Liver (tissue), 3 donors: ENCODE results near the gene ZNF80.

Experiments used
- ATF3 ChIP-seq: IDR thresholded peaks from 2 replicates; pipeline ENCODE4 v1.6.1; 2016; ENCODE audit warnings: antibody characterized with exemption
- EGR1 ChIP-seq, 2 donors: IDR thresholded peaks; 2 replicates each; pipeline ENCODE4 v1.6.1; 2016 to 2018; ENCODE audit warnings: antibody characterized with exemption in 2 of 2, low read depth in 2 of 2
- FOXA1 ChIP-seq: IDR thresholded peaks from 2 replicates; pipeline ENCODE4 v1.6.1; 2016; ENCODE audit warnings: antibody characterized with exemption
- GABPA ChIP-seq, 2 donors: IDR thresholded peaks in 1 of 2; conservative IDR thresholded peaks in 1 of 2; 2 replicates each; pipeline ENCODE4 v1.6.1; 2016; ENCODE audit warnings: antibody characterized with exemption in 2 of 2, mild to moderate bottlenecking in 1 of 2, moderate library complexity in 1 of 2
- JUND ChIP-seq, 2 donors: IDR thresholded peaks; 2 replicates each; pipeline ENCODE4 v1.6.1; 2016; ENCODE audit warnings: antibody characterized with exemption in 2 of 2
- RAD21 ChIP-seq, 2 donors: IDR thresholded peaks; 2 replicates each; pipeline ENCODE4 v1.6.1; 2016; ENCODE audit warnings: antibody characterized with exemption in 2 of 2, mild to moderate bottlenecking in 2 of 2
- RXRA ChIP-seq, 2 donors: IDR thresholded peaks; 2 replicates each; pipeline ENCODE4 v1.6.1; 2017 to 2018; ENCODE audit warnings: antibody characterized with exemption in 2 of 2, mild to moderate bottlenecking in 1 of 2
- SP1 ChIP-seq: IDR thresholded peaks from 2 replicates; pipeline ENCODE4 v1.6.1; 2018; ENCODE audit warnings: antibody characterized with exemption, mild to moderate bottlenecking
- TAF1 ChIP-seq: conservative IDR thresholded peaks from 2 replicates; pipeline ENCODE4 v1.6.1; 2016; ENCODE audit warnings: antibody characterized with exemption, mild to moderate bottlenecking
- YY1 ChIP-seq: IDR thresholded peaks from 2 replicates; pipeline ENCODE4 v1.6.1; 2016; ENCODE audit warnings: antibody characterized with exemption, mild to moderate bottlenecking
- TF ChIP-seq, protein P1 (sequence below): fragments of 150-350 bp; IDR thresholded peaks from 2 replicates; pipeline ENCODE4 v1.5.1; 2017; ENCODE audit warnings: improper control_type of control experiment, low read depth, low read length; ENCODE audit not compliant: missing input control
- TF ChIP-seq, protein P2 (sequence below): IDR thresholded peaks from 2 replicates; pipeline ENCODE4 v1.6.1; 2016; ENCODE audit warnings: antibody characterized with exemption, mild to moderate bottlenecking
- TF ChIP-seq, protein P3 (sequence below): IDR thresholded peaks from 2 replicates; pipeline ENCODE4 v1.6.1; 2016; ENCODE audit warnings: antibody characterized with exemption
- donor health status: healthy.
- donor health status: healthy.

DNA sequence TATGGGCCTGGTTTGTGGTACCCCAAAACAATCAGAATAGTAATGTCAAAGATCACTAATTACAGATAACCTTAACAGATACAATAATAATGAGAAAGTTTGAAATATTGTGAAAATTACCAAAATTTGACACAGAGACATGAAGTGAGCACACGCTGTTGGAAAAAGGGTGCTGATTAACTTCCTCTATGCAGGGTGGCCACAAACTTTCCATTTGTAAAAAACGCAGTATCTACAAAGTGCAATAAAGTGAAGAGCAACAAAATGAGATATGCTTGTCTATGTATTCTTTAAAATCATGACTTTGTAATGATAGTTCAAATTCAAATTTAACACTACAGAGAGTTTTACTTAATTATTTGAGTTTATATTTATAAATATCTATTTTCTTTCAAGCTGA is 48.9 kb upstream of the ZNF80 start:
- TF ChIP-seq, protein P1, sequence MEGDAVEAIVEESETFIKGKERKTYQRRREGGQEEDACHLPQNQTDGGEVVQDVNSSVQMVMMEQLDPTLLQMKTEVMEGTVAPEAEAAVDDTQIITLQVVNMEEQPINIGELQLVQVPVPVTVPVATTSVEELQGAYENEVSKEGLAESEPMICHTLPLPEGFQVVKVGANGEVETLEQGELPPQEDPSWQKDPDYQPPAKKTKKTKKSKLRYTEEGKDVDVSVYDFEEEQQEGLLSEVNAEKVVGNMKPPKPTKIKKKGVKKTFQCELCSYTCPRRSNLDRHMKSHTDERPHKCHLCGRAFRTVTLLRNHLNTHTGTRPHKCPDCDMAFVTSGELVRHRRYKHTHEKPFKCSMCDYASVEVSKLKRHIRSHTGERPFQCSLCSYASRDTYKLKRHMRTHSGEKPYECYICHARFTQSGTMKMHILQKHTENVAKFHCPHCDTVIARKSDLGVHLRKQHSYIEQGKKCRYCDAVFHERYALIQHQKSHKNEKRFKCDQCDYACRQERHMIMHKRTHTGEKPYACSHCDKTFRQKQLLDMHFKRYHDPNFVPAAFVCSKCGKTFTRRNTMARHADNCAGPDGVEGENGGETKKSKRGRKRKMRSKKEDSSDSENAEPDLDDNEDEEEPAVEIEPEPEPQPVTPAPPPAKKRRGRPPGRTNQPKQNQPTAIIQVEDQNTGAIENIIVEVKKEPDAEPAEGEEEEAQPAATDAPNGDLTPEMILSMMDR, result no peak
- TF ChIP-seq ATF3, result no peak
- no peak for TF ChIP-seq EGR1 (IDR thresholded peaks at IDR 0.05; ENCODE audit: low read depth in 2 of 2)
- no peak for TF ChIP-seq RAD21 (IDR thresholded peaks at IDR 0.05)
- TF ChIP-seq, protein P2, sequence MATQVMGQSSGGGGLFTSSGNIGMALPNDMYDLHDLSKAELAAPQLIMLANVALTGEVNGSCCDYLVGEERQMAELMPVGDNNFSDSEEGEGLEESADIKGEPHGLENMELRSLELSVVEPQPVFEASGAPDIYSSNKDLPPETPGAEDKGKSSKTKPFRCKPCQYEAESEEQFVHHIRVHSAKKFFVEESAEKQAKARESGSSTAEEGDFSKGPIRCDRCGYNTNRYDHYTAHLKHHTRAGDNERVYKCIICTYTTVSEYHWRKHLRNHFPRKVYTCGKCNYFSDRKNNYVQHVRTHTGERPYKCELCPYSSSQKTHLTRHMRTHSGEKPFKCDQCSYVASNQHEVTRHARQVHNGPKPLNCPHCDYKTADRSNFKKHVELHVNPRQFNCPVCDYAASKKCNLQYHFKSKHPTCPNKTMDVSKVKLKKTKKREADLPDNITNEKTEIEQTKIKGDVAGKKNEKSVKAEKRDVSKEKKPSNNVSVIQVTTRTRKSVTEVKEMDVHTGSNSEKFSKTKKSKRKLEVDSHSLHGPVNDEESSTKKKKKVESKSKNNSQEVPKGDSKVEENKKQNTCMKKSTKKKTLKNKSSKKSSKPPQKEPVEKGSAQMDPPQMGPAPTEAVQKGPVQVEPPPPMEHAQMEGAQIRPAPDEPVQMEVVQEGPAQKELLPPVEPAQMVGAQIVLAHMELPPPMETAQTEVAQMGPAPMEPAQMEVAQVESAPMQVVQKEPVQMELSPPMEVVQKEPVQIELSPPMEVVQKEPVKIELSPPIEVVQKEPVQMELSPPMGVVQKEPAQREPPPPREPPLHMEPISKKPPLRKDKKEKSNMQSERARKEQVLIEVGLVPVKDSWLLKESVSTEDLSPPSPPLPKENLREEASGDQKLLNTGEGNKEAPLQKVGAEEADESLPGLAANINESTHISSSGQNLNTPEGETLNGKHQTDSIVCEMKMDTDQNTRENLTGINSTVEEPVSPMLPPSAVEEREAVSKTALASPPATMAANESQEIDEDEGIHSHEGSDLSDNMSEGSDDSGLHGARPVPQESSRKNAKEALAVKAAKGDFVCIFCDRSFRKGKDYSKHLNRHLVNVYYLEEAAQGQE, result no peak
- TF ChIP-seq RXRA (IDR thresholded peaks at IDR 0.05), result no peak
- TF ChIP-seq GABPA (IDR thresholded peaks at IDR 0.05 in 1 of 2, conservative IDR thresholded peaks at IDR 0.05 in 1 of 2), result no peak
- TF ChIP-seq, protein P3, sequence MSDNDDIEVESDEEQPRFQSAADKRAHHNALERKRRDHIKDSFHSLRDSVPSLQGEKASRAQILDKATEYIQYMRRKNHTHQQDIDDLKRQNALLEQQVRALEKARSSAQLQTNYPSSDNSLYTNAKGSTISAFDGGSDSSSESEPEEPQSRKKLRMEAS, result no peak
- no peak for TF ChIP-seq SP1
- no peak for TF ChIP-seq TAF1
- TF ChIP-seq JUND (IDR thresholded peaks at IDR 0.05), result no peak
- no peak for TF ChIP-seq YY1
- TF ChIP-seq FOXA1, result no peak
